Ishikawa (cell line): ENCODE results near the gene MACROD2.

ENCODE experiments used
- CEBPB ChIP-seq: IDR thresholded peaks from 2 replicates; pipeline ENCODE4 v1.6.1; 2012
- CREB1 ChIP-seq: IDR thresholded peaks from 2 replicates; pipeline ENCODE4 v1.6.1; 2012; ENCODE audit warnings: low read depth
- EGR1 ChIP-seq: IDR thresholded peaks from 2 replicates; pipeline ENCODE4 v1.6.1; 2012
- EP300 ChIP-seq: IDR thresholded peaks from 2 replicates; pipeline ENCODE4 v1.6.1; 2012; ENCODE audit warnings: borderline replicate concordance
- MAX ChIP-seq: IDR thresholded peaks from 2 replicates; pipeline ENCODE4 v1.6.1; 2012
- TAF1 ChIP-seq: IDR thresholded peaks from 2 replicates; pipeline ENCODE4 v1.6.1; 2012; ENCODE audit warnings: low read depth, mild to moderate bottlenecking
- USF1 ChIP-seq: IDR thresholded peaks from 2 replicates; pipeline ENCODE4 v1.6.1; 2012
- YY1 ChIP-seq: IDR thresholded peaks from 2 replicates; pipeline ENCODE4 v1.6.1; 2012; ENCODE audit warnings: low read depth
- ZBTB7A ChIP-seq: IDR thresholded peaks from 2 replicates; pipeline ENCODE4 v1.6.1; 2012; ENCODE audit warnings: low read depth

GRCh38 chr20:15613530-15613929 is 1618.2 kb downstream of the MACROD2 start:
- TF ChIP-seq CREB1 (no peak), YY1 (no peak), EP300 (no peak), ZBTB7A (no peak), EGR1 (no peak), MAX (no peak), CEBPB (no peak), TAF1 (no peak), USF1 (no peak)
